Right hindlimb (tissue), 1 donor: ENCODE results near the gene PGAM2.
A peak's percentile ranks its signal among the peaks of the same experiment; 100 is the strongest.

ENCODE experiments used
- DNase-seq: peaks from one replicate; pipeline ENCODE4 v3.0.0-alpha.2; 2018

The PGAM2 gene

GRCh38 chr7:44103566-44103922, 38.2 kb upstream of the PGAM2 start:
- no peak for DNase-seq

- no peak for DNase-seq
These were observed 37.6 kb upstream of the PGAM2 start for GRCh38 chr7:44102846-44103565.

GRCh38 chr7:44101966-44102845, 36.8 kb upstream of the PGAM2 start:
- no peak for DNase-seq

GRCh38 chr7:44101303-44101965, 36.1 kb upstream of the PGAM2 start:
- DNase-seq, result no peak

- peak; percentile 84 for DNase-seq
These were observed 35.3 kb upstream of the PGAM2 start for GRCh38 chr7:44100458-44101302.

- no peak for DNase-seq
These were observed 34.3 kb upstream of the PGAM2 start for GRCh38 chr7:44099669-44100068.

GRCh38 chr7:44098092-44099068, 33.0 kb upstream of the PGAM2 start:
- DNase-seq, result no peak

GRCh38 chr7:44097064-44097932, 31.9 kb upstream of the PGAM2 start:
- no peak for DNase-seq

- DNase-seq, result no peak
These were observed 31.0 kb upstream of the PGAM2 start for GRCh38 chr7:44096326-44096881.

GRCh38 chr7:44095781-44096180, 30.4 kb upstream of the PGAM2 start:
- DNase-seq, result no peak

GRCh38 chr7:44094883-44095592, 29.7 kb upstream of the PGAM2 start:
- no peak for DNase-seq

GRCh38 chr7:44094365-44094764, 29.0 kb upstream of the PGAM2 start:
- DNase-seq, result no peak

- no peak for DNase-seq
These were observed 27.8 kb upstream of the PGAM2 start for GRCh38 chr7:44093102-44093641.

GRCh38 chr7:44087911-44088838, 22.8 kb upstream of the PGAM2 start:
- peak; percentile 58 for DNase-seq

GRCh38 chr7:44086627-44087026, 21.3 kb upstream of the PGAM2 start:
- no peak for DNase-seq

GRCh38 chr7:44085546-44085945, 20.2 kb upstream of the PGAM2 start:
- DNase-seq, result no peak

GRCh38 chr7:44084701-44085100, 19.3 kb upstream of the PGAM2 start:
- no peak for DNase-seq

- DNase-seq, result no peak
These were observed 18.4 kb upstream of the PGAM2 start for GRCh38 chr7:44083796-44084195.
